WERI-Rb-1 (cell line): ENCODE results near the gene HNRNPK.

ENCODE experiments used
- DNase-seq: peaks from one replicate; pipeline ENCODE4 v3.0.0-alpha.2; 2020
- H3K27ac ChIP-seq: fragments of 250-450 bp; sonication (Bioruptor Pico); 2 replicates; pipeline ENCODE4 v1.5.1; 2020; ENCODE audit warnings: mild to moderate bottlenecking, moderate library complexity
- H3K27me3 ChIP-seq: fragments of 250-450 bp; sonication (Bioruptor Pico); 2 replicates; pipeline ENCODE4 v1.5.1; 2021; ENCODE audit warnings: mild to moderate bottlenecking, low read depth, moderate library complexity; ENCODE audit not compliant: insufficient read depth, severe bottlenecking
- H3K36me3 ChIP-seq: fragments of 250-450 bp; sonication (Bioruptor Pico); 2 replicates; pipeline ENCODE4 v1.5.1; 2020; ENCODE audit warnings: mild to moderate bottlenecking, moderate library complexity
- H3K4me3 ChIP-seq: 2 replicates; pipeline ENCODE4 v1.5.1; 2011; ENCODE audit warnings: low read depth, mild to moderate bottlenecking, control low read depth, low read length
- H3K9me3 ChIP-seq: fragments of 250-450 bp; sonication (Bioruptor Pico); 2 replicates; pipeline ENCODE4 v1.5.1; 2021; ENCODE audit warnings: mild to moderate bottlenecking, moderate library complexity; ENCODE audit not compliant: severe bottlenecking
- CTCF ChIP-seq: IDR thresholded peaks from 2 replicates; pipeline ENCODE4 v1.5.1; 2011; ENCODE audit warnings: low read depth, mild to moderate bottlenecking, control low read depth, inconsistent platforms, low read length

HNRNPK gene

GRCh38 chr9:83979812-83980394 lies at the start of gene HNRNPK:
TSS of gene HNRNPK (minus strand) at chr9:83980215. CDS start at chr9:83978252, 1,963 bp downstream.
- Histone ChIP-seq H3K4me3 (peak within 1 kb of the TSS; percentile 100), H3K36me3 (peaks cover 60% of the 10 kb centered on the region), H3K27me3 (no peaks in the 10 kb centered on the region), H3K9me3 (no peaks in the 10 kb centered on the region), H3K27ac (peak within 1 kb of the TSS; percentile 99)
- peak; percentile 98 for DNase-seq
- no peak for TF ChIP-seq CTCF

GRCh38 chr9:84027201-84027600 lies 47.2 kb upstream of the HNRNPK start:
- no peak for DNase-seq
- H3K4me3 ChIP-seq = no peak overlapping the region
- H3K36me3 ChIP-seq = no peaks in the 10 kb centered on the region
- no peaks in the 10 kb centered on the region for H3K27me3 ChIP-seq
- no peak for TF ChIP-seq CTCF
- H3K27ac ChIP-seq = no peak overlapping the region
- no peaks in the 10 kb centered on the region for H3K9me3 ChIP-seq

- no peak for DNase-seq
- Histone ChIP-seq H3K9me3 (no peaks in the 10 kb centered on the region), H3K4me3 (no peak overlapping the region), H3K27ac (no peak overlapping the region), H3K36me3 (no peaks in the 10 kb centered on the region), H3K27me3 (no peaks in the 10 kb centered on the region)
- no peak for TF ChIP-seq CTCF
Measured at GRCh38 chr9:84024041-84024575, 44.1 kb upstream of the HNRNPK start.

- Histone ChIP-seq H3K36me3 (peaks cover 7% of the 10 kb centered on the region; the same call in 1 of the 2 replicates), H3K27me3 (no peaks in the 10 kb centered on the region), H3K4me3 (no peak overlapping the region), H3K27ac (no peak overlapping the region), H3K9me3 (no peaks in the 10 kb centered on the region)
- no peak for DNase-seq
- no peak for TF ChIP-seq CTCF
Measured at GRCh38 chr9:84007662-84008061, 27.6 kb upstream of the HNRNPK start.

GRCh38 chr9:84003246-84003645 lies 23.2 kb upstream of the HNRNPK start:
- Histone ChIP-seq H3K4me3 (no peak overlapping the region), H3K9me3 (no peaks in the 10 kb centered on the region), H3K27me3 (no peaks in the 10 kb centered on the region), H3K36me3 (peaks cover 39% of the 10 kb centered on the region), H3K27ac (no peak overlapping the region)
- TF ChIP-seq CTCF = no peak
- no peak for DNase-seq

- Histone ChIP-seq H3K27me3 (no peaks in the 10 kb centered on the region), H3K9me3 (no peaks in the 10 kb centered on the region), H3K27ac (no peak overlapping the region), H3K4me3 (no peak overlapping the region), H3K36me3 (peaks cover 39% of the 10 kb centered on the region)
- no peak for DNase-seq
- no peak for TF ChIP-seq CTCF
Measured at GRCh38 chr9:84002344-84002743, 22.3 kb upstream of the HNRNPK start.
